GM21576 (cell line): ENCODE measurements around the gene MYO1F.
"Not testable (repeated sequence)": the region's sequence is repeated elsewhere in the genome, so short reads cannot be mapped to it uniquely, and the experiment has no call there.

ENCODE experiments used
- ATAC-seq: cut with Tn5 transposase; IDR thresholded peaks from one replicate; pipeline ENCODE4 v1.9.1; 2021; ENCODE audit warnings: mild to moderate bottlenecking, moderate library complexity; ENCODE audit not compliant: unreplicated experiment

The MYO1F gene

DNA sequence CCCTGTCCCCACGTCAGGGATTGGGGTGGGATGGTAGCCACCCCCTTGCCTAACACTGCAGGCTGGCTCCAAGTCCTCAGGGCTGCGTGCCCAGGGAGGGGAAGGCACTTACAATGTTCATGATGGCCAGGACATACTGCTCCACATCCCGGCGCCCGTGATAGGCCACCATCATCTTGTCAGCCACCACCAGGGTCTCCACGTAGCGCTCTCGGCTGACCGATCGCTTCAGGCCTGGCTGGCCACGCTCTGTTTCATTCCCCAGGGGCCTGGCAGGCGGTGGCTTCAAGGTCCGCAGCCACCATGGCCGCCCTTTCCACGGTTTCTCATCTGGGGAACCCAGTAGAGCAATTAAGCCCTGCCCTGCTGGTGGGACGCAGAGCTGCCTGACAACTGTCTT, 23.6 kb upstream of the MYO1F start:
- no peak for ATAC-seq

DNA sequence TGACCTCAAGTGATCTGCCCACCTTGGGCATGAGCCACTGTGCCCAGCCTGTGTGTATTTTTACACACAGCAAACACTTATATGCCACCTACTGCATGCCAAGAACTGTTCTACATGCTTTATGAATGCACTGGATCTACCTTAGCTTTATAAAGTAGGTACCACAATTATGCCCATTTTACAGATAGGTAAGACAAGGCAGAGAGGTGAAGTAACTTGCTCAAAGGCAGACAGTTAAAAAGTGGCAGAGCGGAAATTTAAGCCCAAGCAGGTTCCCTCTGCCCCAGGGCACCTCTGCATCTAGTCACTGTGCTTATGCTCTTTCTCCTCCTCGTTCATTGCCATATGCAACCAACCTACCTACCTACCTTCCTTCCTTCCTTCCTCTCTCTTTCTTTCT, 22.8 kb upstream of the MYO1F start:
- no peak for ATAC-seq

DNA sequence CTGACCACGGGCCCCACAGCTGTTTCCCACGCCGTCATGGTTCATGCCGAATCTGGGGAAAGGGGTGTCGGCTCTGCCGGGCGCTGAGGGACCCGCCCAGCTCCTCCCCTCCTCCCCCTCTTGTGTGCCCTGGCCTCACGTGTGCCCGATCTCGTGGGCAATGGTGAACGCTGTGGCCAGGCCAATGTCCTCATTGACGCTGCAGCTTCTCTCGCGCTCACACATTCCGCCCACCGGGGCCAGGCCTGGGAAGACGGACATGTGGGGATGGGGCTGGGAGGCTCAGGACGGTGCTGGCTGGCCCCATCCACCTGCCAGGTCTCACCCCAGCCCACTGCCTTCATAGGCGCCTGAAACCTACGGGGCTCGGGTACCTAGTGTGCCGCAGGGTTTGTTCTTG, 18.9 kb upstream of the MYO1F start:
- ATAC-seq: no peak

DNA sequence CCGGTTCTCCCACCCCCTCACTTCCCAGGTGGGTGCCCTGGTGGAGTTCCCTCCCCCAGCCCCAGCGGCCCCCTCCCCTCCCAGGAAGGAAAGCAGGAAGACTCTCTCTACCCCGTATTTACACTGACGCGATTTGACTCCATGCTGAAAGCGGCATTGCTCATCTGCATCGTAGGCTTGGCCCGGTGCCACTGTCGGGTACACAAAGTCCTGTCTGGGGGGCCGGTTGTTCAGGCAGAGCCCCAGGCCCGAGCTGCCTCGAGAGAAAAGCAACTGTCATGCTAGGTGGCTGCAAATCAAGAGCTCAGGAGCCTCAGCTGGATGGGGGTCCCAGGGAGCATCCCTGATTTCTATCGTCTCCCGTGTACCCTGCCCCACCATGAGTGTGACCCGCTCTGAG, 18.4 kb upstream of the MYO1F start:
- no peak for ATAC-seq

DNA sequence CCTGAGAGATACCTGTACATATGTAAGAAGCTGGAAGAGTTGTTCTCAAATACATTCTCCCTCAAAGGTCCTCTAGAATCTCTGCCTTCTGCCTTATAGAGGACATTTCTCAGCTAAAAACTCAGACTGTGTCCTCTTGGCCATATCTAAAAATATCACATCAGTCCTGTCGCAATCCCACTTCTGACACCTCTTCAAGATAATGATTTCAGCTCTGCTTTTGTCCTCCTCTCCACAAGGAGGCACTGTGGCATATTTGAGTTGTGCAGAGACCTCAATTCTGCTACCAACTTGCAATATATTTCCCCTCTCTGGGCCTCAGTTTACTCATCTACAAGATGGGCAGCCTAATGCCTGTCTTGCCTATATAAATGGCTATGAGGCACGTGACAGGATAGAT, 16.7 kb upstream of the MYO1F start:
- no peak for ATAC-seq

DNA sequence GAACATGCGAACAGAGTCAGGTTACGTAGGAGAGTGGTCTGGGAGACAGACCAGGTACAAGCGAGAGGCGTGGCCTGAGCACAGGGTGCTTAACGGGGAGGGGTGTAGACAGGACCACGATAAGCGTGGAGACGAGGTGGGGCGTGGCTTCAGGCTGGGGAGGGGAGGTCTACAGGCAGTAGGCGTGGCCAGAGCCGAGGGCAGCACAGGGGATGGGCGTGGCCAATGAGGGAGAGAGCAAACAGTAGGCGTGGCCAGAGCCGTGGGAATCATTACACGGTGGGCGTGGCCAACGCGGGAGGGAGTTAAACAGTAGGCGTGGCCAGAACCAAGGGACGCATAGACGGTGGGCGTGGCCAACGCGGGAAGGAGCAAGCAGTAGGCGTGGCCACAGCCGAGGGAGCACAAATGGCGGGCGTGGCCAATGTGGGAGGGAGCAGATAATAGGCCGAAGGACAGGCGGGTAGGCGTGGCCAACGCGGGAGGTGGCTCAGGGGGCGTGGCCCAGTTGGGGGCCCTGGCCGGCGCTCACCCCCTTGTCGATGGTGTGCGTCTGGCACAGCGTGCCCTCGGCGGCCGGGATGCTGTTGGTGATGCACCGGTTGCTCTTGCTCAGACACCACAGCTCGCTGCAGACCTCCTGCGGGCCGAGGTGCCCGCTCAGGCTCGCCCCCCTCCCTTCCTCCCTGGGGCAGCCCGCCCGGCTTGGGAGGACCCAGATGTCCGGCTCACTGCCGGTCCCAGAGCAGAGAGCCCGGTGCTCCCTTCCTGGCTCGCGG, 15.2 kb upstream of the MYO1F start:
- ATAC-seq: no peak

DNA sequence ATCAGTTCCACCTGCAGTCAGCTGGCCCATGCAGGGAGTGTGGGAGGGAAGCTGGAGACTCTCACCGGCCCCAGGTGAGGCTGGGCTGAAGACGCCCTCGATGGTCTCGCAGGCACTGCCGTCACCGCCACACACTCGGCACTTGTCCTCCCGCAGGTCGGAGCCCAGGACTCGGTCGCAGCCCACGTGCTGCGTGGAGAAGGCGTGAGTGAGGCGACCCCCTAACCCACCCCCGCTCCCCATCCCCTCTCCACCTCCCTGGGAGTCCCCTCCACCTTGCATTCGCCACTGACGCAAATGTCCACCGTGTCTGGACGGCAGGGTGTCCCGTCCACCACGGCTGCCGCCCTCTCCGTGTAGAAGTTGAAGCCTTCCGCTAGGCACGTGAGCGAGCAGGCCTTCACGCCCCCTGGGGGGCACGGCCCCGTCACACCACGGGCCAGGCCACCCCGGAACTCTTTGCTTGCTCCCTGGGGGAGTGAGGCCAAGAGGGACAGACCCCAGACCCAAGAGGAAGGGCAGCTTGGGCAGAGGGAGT, 12.0 kb upstream of the MYO1F start:
- no peak for ATAC-seq

DNA sequence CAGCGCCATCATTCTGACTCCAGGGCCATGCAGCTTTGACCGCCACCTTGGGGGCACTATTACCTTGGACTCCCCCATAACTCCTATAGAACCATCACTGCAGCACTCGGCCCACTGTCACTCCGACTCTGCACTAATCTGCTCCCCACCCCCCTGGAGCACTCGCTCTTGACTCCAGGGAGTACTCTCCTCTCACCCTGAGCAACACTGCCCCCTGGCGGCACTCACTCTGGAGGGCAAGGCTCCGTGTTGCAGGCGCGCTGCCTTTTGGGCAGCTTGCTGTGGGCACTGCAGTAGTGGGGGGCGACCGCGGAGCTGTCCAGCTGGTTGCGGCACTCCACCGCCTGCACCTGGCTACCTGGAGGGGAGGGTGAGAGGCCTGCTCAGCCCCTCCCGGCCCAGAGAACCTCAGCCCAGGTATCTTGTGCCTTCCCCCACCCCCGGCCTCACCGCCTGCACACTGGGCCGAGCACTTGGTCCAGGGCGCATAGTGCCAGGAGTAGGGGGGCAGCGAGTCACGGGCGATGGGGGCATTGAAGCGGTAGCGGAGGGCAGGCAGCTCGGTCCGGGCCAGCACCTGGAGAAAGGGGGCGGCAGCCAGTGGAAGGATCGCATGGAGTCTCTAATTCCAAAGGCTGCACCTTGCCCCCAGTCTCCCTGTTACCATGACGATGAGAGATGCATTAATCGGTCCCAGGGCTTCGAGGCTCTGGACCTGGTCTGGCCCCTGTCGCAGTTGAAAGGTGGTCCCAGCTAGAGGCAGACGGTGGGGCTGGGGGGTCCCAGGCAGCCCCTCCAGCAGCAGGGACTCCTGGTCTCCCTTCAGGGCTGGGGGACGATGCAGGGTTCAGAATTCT, 8.9 kb upstream of the MYO1F start:
- ATAC-seq: no peak

DNA sequence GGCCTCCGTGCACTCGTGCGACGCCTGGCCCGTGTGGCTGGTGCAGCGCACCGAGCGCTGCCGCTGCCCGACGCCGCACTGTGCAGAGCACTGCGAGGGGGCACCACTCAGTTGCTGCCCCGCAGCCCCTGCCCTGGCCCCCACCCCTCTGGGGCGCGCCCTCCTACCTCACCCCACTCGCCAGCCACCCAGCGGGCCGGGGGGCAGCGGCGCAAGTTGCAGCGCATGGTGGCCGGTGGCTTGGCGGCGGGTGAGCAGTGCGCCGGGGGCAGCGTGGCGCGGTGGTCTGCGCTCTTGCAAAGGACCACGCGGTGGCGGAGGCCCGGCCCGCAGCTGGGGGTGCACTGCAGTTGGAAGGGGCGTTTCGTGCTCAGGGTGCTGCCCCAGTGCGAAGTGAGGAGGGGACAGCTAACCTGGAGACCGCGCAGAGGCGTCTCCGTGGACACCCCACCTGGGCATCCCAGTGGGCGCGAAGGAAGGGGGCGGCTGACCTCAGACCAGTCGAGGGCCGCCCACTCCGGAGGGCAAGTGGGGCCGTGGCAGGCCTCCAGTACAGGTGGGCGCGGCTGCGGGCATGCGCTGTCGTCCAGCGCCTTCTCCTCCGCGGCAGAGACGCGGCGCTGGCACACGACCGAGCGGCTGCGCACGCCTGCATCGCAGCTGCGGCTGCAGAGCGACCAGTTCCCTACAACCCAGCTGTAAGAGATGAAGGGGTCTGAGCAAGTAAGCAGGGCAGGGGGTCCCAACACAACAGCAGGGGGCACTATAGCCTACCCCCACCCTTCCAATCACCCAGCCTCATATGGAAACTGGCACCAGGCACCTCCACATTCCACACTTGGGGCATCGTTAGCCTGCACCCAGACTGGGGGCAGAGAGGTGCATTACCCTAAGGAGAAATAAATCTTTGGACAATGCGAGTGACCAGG, 8.0 kb upstream of the MYO1F start:
- ATAC-seq: no peak

DNA sequence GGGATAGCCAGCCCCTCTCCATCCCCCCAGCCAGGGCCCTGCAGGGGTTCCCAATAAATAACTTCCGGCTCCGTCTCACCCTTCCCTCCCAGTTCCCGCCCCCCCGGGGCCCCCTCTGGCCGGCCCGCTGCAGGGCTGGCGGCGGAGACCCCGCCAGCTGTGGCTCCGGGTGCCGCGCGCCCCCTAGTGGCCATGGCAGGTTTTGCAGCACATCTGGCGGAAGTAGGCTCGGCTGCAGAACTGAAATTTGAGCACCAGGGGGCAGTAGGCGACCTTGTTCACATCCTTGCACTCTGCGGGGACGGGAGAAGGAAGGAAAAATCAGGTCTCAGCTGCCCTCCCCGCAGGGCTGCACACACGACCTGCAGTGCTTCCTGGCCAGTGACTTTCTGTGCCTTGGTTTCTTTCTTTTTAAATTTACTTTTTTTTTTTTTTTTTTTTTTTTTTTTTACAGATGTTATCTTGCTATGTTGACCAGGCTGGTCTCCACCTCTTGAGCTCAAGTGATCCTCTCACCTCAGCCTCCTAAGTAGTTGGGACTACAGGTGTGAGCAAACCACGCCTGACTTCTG, 3.6 kb upstream of the MYO1F start:
- ATAC-seq: no peak

DNA sequence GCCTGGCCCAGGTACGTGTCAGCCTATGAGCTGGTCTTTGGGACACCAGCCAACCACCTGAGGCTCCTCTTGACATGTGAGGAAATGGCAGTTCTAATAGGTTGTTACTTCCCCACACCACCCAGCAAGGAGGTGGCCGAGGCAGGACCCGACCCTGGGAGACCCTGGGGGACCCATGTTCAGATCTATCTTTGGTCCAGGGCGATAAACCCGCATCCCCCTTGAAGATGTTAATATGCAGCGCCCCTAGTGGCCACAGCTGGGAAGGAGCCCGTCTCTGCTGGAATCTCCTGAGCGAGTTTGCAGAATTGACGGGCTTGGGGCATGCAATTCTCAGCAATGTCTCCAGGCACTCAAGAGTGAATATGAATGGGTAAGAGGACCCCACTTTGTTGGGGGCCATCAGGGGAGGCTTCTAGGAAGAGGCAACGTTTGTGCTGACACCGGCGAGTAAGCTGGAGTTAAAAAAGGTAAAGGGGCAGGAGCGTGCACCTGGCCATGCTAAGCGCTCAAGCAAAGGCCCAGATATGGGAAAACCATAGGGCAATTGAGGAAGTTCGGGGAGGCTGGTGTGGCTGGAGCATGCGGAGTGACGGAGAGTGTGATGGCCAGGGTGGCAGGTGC, 1.5 kb upstream of the MYO1F start:
- ATAC-seq: no peak

DNA sequence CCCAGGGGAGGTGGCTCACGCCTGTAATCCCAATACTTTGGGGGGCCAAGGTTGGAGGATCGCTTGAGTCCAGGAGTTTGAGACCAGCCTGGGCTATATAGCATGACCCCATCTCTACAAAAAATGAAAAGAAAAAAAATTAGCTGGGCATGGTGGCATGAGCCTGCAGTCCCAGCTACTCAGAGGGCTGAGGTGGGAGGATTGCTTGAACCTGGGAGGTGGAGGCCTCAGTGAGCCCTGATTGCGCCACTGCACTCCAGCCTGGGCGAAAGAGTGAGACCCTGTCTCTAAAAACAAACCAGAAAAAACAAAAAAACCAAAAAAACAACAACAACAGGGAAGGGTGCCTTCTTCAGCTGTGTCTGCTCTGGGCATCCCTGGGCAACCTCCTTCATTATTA, 499 bp upstream of the MYO1F start:
- no peak for ATAC-seq

DNA sequence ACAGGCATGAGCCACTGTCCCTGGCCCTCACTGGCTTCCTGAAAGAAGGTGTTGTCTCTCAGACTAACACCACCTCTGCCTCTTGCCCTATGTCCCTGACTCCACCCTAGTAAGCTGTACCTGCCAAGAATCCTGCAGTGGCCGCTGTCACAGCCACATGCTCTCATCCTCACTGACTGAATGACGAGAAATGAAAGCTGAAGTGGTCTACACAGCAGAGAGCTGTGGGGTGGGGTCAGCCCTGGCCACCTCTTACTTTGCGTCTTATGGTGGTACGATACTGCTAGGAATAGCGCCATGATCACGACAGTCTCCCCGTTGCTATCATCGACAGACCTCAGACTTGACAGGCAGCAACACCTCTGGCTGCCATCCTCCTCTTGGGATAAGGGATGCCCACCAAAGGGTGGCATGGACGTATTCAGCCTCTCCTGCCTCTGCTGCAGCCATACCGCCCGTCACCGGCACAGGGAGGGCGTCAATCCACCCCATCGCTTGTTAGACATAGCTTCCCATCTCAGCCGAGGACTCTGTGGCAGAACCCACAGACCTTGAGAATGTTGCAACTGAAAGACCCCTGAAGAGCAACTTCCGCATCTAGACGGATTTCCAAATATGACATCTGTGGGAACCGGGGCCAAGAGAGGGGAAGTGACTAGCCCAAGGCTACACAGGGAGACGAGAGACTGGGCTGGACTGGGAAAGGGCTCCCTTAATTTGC, 809 bp downstream of the MYO1F start:
- ATAC-seq: no peak

DNA sequence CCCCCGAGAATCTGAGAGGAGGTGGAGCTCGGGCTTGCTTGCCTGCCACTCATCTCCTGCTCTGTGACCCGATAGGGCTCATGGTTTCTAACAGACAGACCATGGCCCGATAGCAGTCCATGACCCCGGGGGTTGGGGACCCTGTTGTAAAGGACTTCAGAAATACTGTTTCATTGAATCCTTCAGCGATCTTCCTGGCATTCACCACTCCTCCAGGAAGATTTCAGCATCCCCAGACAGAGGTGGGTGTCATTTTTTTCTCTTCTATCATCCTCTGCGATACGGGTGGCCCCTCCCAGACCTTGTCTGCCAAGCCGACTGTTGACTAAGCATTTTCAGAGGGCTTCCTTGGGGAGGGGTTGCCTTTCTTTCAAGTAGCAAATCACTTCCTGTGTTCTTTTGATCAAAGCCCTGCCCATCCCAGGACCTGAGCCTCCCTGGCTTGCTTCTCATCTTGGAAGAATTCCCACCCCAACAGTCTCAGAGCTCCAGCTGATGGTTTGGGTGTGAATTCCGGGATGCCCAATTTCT, 1.7 kb downstream of the MYO1F start:
- no peak for ATAC-seq

DNA sequence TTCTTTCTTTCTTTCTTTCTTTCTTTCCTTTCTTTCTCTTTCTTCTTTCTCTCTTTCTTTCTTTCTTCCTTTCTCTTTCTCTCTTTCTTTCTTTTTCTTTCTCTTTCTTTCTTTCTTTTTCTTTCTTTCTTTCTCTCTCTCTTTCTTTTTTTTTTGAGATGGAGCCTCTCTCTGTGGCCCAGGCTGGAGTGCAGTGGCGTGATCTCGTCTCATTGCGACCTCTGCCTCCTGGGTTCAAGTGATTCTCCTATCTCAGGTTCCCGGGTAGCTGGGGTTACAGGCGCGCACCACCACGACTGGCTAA, 2.7 kb downstream of the MYO1F start:
- not testable (repeated sequence) for ATAC-seq

DNA sequence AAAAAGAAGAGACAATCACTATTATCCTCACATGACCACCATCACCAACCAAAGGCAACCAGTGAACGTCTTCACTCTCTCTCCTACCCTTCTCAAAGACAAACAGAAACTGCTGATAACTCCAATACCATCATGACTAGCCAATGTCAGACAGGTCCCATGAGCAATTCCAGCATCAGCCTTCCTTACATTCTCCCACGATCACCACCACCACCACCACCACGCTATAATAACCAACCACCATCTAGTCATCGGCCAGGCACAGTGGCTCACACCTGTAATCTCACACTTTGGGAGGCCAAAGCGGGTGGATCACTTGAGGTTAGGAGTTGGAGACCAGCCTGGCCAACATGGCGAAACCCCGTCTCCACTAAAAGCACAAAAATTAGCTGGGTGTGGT, 3.9 kb downstream of the MYO1F start:
- ATAC-seq: no peak

DNA sequence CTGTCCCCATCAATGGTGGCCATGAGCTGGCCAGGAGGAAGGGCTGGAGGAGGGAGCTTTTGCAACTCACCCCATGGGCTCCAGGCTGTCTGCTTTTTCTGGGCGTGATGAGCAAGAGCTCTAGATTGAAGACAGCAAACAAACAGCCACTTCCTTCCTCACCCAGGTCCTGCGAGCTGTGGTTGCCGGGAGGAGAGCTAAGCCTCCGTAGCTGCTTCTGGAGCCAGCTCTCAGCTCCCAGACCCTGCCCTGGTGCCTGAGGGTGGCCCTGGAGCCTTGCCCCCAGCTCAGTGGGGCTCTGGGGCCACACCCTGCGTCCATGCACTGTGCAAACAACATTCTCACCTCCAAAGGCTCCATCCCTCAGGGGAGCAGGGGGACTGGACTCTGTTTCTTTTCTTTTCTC, 6.2 kb downstream of the MYO1F start:
- no peak for ATAC-seq

DNA sequence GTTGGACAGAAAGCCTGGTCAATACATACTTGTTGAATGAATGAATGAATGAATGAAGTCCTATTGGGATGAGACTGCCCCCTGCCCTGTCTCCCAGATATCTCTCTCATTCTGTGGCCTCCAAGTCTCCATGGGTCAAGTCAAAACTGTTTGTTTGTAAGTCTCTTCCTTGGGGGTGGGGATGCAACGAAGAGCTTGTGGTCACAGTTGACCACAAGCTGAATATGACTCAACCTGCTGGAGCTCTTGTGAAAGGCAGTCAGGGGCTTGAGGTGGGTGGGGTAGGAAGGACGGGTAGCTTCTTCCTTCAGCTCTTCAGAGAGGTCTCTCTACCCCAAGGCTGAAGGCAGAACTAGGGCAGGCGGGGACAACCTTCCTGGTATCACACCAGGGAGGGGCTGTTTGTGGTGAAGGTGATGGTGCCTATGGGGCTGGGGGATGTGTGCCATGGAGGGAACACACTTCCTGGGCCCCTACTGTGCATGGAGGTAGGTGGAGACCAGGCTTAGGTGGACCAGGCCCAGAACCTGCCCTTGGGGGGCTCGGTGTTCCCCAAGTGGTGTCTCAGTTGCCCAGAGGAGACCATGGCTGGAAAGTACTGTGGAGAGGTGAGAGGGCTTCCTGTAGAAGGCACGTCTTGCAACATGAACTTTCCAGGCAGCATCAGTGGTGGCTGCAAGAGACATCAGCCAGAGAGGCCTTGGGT, 8.0 kb downstream of the MYO1F start:
- ATAC-seq: peak; percentile 82
